GM19463 (cell line): ENCODE results near the gene PIGM.

ENCODE experiments used
- ATAC-seq: cut with Tn5 transposase; IDR thresholded peaks from one replicate; pipeline ENCODE4 v1.9.1; 2021; ENCODE audit warnings: mild to moderate bottlenecking, moderate library complexity; ENCODE audit not compliant: unreplicated experiment

The PIGM gene

DNA sequence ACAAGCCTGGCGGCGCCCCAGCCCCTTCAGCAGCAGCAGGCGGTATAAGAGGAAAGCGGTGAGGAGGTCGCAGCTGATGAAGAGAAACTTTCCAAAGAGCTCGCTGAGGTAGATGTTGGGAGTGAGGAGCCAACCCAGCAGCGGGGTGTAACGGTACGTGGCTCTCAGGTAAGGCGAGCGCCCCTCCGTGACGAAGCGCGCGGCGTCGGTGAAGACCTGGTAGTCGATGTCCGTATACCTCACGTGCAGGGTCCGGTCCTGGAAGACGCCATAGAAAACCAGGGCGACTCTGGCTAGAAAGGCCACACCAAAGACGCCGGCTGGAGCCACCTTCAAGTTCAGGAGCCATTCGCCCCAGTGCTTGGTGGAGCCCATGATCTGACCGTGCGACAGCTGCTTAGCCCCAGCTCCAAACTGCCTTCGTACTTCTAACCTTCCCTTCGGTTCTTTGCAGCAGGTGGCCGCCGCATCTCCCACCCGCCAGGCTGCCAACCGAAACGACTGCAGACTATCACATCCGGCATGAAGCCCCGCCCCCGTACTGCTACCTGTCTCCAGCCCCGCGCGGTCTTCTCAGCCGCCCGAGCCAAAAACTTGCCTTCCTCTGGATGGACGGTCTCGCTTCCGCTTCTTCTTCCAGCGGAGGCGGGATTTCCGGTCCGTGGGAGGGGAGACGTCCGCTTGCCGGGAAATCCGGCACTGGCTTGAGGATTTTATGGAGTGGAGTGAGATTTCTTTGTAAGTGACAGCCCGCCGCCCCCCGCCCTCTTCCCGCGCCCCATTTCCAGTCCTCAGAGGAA is at the start of gene PIGM:
PIGM (minus strand) TSS at position 626 of the 800 bp plus-strand sequence; CDS start at position 375, 251 bp downstream.
- ATAC-seq, result peak; percentile 96

DNA sequence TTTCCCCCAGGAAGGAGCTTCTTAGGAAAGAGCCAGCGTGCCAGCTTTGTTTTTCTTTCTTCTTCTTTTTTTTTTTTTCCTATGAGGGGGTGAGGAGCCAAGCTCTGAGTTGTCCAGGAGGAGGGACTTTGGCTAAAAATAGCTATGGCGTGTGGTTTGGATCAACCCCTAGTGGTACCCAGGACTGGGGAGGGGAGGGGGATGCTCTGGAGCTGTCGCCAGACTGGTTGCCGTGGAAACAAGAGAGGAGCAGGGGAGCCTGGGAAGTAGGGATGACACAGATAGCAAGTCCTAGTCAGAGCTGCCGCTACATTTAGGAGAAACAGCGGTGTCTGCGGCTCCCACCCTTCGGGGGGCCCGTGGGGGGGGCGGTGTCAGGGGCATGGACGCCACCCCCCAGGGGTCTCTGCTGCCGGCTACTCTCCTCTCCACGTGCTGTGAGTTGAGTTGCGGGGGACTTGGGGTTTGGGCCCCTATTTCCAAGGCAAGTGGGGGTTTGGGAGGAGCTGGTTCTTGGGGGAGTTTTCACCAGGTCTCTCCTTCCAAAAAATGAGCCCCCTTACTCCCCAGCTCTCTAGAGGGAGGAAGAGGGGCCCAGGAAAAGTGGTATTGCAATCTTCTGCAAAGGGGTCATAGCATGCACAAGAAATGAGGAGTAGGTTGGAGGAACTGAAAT is 49.6 kb upstream of the PIGM start, which contains the start of gene KCNJ9:
KCNJ9 (plus strand) TSS at position 278 of the 676 bp plus-strand sequence. CDS start 2,493 bp downstream, outside the sequence.
- ATAC-seq, result no peak

DNA sequence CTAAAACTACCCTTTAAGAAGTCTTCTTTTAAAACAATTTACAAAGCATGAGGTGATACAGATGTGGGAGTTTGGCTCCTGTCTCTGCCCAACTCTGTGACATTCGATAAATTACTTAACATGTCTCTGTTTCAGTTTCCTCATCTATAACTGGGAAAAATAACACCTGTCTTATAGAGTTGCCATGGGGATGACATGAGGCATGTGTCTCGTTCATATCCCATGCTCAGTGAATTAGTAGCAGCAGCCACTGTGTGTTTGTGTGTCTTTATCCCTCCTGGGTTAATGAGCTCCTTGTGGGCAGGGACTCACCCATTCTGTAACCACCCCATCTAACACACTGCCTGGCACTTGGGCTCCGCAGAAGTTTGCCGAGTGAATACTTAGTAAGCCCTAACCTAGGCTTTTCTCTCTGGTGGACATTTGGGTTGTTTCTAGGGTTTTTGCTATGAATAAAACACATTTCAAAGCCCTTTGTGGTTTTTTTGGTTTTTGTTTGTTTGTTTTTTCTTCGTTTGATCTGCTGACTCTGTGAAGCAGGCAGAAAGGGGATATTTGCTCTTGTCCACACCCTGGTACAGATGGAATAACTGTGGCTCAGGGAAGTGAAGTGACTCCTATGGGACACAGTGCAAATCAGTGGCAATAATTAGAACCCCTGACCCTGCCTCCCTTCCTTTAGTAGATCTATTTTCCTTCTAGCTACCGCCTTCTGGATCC is 48.8 kb upstream of the PIGM start:
- ATAC-seq, result no peak

GRCh38 chr1:160079448-160079847 is 47.7 kb upstream of the PIGM start:
- no peak for ATAC-seq

- ATAC-seq, result peak; percentile 77
Observed at GRCh38 chr1:160078512-160079195, 46.9 kb upstream of the PIGM start.

DNA sequence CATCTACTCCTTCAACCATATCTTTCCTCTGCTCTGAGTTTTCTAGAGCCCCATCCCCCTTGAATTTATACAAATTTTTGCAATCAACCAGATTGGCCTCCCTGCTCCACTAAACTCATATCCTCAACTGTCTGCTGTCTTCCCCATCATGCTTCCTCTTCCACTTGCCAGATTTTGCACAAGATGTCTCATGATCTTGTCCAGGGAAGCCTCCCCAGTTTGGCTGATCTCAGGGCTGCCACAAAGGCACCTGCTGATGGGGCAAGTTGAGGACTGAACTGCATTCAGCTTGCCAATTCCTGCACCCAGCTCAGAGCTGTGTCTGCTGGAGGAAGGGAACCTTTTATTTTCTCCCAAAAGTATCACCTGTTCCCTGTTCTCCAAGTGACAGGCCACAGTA is 45.7 kb upstream of the PIGM start:
- ATAC-seq, result no peak

- no peak for ATAC-seq
Observed at GRCh38 chr1:160076295-160076694, 44.5 kb upstream of the PIGM start.

- no peak for ATAC-seq
Observed at GRCh38 chr1:160075836-160076235, 44.0 kb upstream of the PIGM start.

DNA sequence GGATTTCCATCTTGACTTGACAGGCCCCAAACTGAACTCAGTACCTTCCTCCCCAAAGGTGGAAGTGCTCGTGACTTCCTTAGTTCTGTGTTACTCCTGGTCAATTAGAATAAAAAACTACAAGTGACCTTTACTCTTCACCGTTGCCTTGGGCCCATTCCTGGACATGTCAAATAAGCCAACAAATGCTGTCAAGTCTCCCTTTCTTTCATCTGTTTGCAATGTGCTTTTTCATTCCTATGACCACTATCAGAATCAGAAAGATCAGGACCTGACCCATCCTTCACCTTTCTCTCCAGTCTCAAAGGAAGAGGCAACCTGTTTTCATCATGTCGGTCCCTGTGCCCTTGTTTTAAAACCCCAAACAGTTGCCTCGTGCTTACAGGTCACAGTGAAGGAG is 43.1 kb upstream of the PIGM start:
- ATAC-seq, result no peak

DNA sequence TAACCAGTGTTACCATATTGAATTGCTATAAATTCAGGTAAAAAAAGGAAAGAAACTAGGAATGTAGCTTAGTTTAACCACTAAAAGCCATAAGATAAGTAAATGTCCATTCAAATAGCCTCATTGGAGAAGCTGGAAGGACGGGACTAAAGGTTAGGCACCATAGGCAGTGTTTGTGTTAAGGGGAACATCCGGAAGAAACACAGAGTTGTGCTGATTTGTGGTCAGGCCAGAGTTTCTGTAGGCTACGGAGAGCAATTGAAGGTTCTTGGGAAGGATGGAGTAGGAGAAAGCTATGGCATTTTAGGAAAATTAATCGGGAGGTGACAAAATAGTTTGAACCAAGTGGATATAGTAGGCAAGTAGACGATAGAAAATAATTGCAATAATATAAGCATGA is 39.5 kb upstream of the PIGM start:
- ATAC-seq, result no peak

DNA sequence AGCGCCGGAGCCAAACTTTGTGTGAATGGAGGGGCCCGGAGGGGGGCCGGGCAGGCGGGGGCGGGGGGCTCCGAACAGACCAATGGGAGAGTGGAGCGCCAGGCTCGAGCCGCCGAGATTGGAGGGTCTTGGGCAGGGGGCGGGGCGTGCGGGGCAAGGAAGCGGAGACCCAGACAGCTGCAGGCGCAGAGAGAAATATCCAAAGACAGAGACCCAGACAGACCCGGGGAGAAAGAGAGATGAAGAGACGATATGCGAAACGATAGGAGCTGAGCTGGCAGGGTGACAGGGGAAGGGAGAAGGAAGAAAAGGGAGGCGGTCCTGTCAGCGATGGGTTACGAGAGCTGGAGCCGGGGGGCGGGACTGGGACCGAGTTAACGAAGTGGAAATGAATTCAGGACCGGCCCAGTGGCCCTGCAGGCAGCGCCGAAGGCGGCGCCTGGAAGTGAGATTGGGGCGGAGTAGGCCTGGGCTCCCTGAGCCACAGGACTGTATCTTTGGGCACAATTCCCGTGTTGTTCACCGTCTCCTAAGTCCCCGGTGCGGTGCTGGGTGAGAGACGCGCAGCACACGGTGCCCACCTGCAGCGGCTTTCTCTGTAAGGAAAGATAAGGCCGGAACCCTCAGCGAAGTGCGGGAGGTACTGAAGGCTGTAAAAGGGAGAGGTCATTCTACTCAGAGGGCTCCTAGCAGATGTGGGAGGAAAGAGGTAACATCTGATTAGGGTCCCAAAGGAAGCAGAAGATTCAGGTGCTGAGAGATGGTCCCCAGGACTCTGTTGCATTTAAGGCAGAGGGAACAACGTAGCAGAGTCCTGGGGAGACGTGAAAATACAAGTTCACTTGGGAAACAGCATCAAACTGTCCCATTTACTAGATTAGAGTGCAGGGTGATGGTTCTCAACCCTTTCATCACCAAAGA is 38.7 kb upstream of the PIGM start:
- peak; percentile 56 for ATAC-seq

DNA sequence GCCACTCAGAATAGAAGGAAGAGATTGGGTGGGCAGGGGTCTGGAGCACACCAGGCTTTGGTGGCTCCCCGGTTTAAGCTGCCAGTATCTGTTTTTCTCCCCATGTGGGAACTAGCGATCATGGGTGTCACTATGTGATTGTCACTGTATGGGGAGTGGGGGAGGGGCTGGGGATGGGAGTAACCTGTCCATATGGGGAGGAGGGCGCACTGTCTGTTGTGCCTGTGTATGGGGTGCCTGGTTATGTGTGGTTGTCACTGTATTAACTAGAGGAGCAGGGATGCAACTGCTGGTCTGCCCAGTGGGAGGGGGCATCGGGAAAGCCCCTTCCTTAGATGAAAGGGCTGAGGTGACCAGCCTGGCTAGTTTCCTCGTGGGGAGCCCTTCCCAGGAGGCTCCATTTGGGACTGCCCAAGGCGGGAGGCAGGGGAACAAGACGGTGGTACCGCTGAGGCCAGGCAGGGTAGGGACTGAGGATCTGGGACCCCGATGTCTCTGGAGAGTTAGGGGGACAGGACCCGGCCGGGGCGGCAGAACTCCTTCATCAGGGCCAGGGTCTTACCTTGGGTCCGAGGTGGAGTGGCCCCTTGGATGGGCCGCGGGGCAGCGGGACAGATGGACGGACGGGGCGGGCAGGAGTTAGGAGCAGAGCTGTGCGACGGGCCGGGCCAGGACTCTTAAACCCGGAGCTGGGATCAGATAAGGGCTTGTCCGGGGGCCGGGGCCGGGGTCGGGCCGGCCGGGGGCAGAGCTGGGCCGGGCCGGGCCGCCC is 37.9 kb upstream of the PIGM start, which contains the start of gene KCNJ10:
KCNJ10 (minus strand) TSS at position 701 of the 772 bp plus-strand sequence. CDS start 27,628 bp downstream, outside the sequence.
- ATAC-seq, result no peak

DNA sequence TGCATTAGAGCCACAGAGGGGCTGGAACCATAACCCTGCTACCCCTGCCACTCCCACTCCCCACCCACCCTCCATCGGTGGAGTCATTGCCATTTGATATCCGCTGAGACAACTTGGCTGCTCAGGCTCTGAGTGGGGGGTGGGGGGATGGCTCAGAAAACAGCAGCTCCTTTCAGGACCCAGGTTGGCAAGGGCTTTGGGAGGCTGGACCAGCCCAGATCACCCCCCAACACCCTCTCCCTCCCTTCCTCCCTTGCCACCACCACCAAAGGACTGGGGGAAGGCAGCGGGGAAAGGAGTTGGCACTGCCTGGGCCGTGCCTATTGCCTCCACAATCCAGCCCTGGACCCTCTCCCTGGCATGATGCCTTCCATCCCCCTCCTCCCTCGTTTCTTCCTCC is 36.4 kb upstream of the PIGM start:
- no peak for ATAC-seq

- ATAC-seq, result no peak
Observed at GRCh38 chr1:160066829-160067745, 35.3 kb upstream of the PIGM start.

- no peak for ATAC-seq
Observed at GRCh38 chr1:160064746-160065145, 33.0 kb upstream of the PIGM start.

DNA sequence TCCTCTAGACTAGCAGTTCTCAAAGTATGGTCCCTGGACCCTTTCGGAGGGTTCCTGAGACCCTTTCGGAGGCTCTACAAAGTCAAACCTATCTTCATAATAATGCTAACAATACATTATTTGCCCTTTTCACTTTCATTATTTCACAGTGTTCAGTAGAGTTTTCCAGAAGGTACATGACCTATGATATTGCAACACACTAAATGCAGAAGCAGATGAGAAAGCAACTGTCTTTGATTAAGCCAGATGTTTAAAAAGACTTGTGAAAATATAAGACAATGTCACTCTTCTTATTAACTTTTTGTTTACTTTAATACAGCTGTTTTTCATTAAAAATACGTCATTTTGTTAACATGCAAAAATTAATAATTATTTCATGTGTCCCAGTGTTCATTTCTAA is 32.4 kb upstream of the PIGM start:
- no peak for ATAC-seq

DNA sequence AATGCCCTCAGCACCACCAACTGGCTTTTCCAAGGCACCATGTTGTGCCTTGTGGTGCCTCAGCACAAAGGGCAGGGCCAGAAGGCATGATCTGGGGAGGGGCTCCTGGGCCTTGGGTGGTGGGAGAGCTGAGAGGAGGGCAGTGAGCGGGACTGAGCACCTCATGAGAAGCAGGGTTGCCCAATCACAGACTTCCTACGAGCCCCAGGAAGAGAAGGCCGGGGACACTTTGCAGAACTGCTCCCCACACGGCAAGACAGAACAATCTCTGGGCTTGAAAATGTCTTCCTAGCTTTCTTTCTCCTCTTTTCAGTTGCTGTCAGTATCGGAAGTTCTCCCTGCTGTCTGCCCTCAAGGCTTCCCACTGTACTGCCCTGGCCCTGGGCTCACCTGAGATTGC is 31.4 kb upstream of the PIGM start:
- no peak for ATAC-seq

- no peak for ATAC-seq
Observed at GRCh38 chr1:160062230-160062532, 30.4 kb upstream of the PIGM start.
